SK-N-SH (cell line): ENCODE data around the gene MACROD2. TPM values are rescaled to one million over a fixed set of nuclear protein-coding genes. Genes with fewer than 3 reads are reported as not detected.

Source experiments
- CTCF ChIA-PET: fragments of 300-600, 350-600 bp; formaldehyde crosslinking; extraction: SDS; loops from one replicate; lab custom pipeline; 2021; lab: Yijun Ruan, JAX
- POLR2A ChIA-PET: fragments of 350-600 bp; sonication (Branson Sonifier 250); formaldehyde crosslinking; extraction: SDS; loops from one replicate; lab custom pipeline; 2020; ENCODE audit warnings: antibody characterized with exemption, inconsistent platforms; lab: Yijun Ruan, JAX
- DNase-seq: peaks from one replicate; pipeline ENCODE4 v3.0.0; 2012
- H2AFZ ChIP-seq: fragments of 200-600 bp; sonication (generic); 2 replicates; pipeline ENCODE4 v1.8.1; 2016; ENCODE audit warnings: antibody characterized with exemption, mild to moderate bottlenecking, low read depth
- H3F3A ChIP-seq: fragments of 200-600 bp; sonication (generic); replicated peaks from 2 replicates; pipeline ENCODE3; 2016; ENCODE audit warnings: antibody characterized with exemption, mild to moderate bottlenecking; ENCODE audit not compliant: insufficient read depth
- H3K27ac ChIP-seq, 2 experiments: fragments of 200-500 bp in 1 of 2; fragments of 200-600 bp in 1 of 2; sonication (Bioruptor generic) in 1 of 2; sonication (generic), shearing (Covaris generic) in 1 of 2; 2 replicates each; pipeline versions ENCODE4 v1.5.1 to v1.6.1; 2014 to 2016; ENCODE audit warnings: low read depth in 2 of 2, inconsistent platforms in 1 of 2, low read length in 1 of 2, mild to moderate bottlenecking in 1 of 2, mixed read lengths in 1 of 2
- H3K27me3 ChIP-seq: fragments of 200-600 bp; sonication (generic), shearing (Covaris generic); 2 replicates; pipeline ENCODE4 v1.6.1; 2016; ENCODE audit warnings: mixed run types; ENCODE audit not compliant: insufficient read depth
- H3K36me3 ChIP-seq, 2 experiments: fragments of 200-500 bp in 1 of 2; fragments of 200-600 bp in 1 of 2; sonication (Bioruptor generic) in 1 of 2; sonication (generic) in 1 of 2; replicated peaks in 1 of 2; 2 replicates each; pipeline versions ENCODE3 to v1.5.1; 2014 to 2016; ENCODE audit warnings: low read length in 1 of 2, mild to moderate bottlenecking in 1 of 2; ENCODE audit not compliant: insufficient read depth in 2 of 2, control insufficient read depth in 1 of 2
- H3K4me1 ChIP-seq, 2 experiments: fragments of 200-500 bp in 1 of 2; fragments of 200-600 bp in 1 of 2; sonication (Bioruptor generic) in 1 of 2; sonication (generic), shearing (Covaris generic) in 1 of 2; 2 replicates each; pipeline versions ENCODE4 v1.5.1 to v1.6.1; 2014 to 2016; ENCODE audit warnings: low read depth in 1 of 2, low read length in 1 of 2, mixed run types in 1 of 2; ENCODE audit not compliant: insufficient read depth in 2 of 2, control insufficient read depth in 1 of 2
- H3K4me2 ChIP-seq: fragments of 200-600 bp; sonication (generic), shearing (Covaris generic); 2 replicates; pipeline ENCODE4 v1.6.1; 2017; ENCODE audit warnings: mixed run types
- H3K4me3 ChIP-seq, 2 experiments: fragments of 200-500 bp in 1 of 2; fragments of 200-600 bp in 1 of 2; sonication (Bioruptor generic) in 1 of 2; sonication (generic), shearing (Covaris generic) in 1 of 2; 2 replicates each; pipeline versions ENCODE4 v1.5.1 to v1.8.1; 2014 to 2016; ENCODE audit warnings: low read depth in 2 of 2, inconsistent platforms in 1 of 2, low read length in 1 of 2, mild to moderate bottlenecking in 1 of 2, mixed read lengths in 1 of 2, moderate library complexity in 1 of 2
- H3K79me2 ChIP-seq: fragments of 200-600 bp; sonication (generic); 2 replicates; pipeline ENCODE4 v1.8.1; 2017; ENCODE audit warnings: mild to moderate bottlenecking; ENCODE audit not compliant: insufficient read depth
- H3K9ac ChIP-seq: fragments of 200-600 bp; sonication (generic); 2 replicates; pipeline ENCODE4 v1.6.1; 2017; ENCODE audit warnings: mixed run types
- H3K9me2 ChIP-seq: fragments of 200-600 bp; sonication (generic); 2 replicates; pipeline ENCODE4 v1.6.1; 2017; ENCODE audit warnings: mixed run types
- H3K9me3 ChIP-seq: fragments of 200-600 bp; sonication (generic); 2 replicates; pipeline ENCODE4 v1.6.1; 2017; ENCODE audit warnings: mixed run types, mild to moderate bottlenecking, moderate library complexity
- H4K20me1 ChIP-seq: fragments of 200-600 bp; sonication (generic); 2 replicates; pipeline ENCODE4 v1.6.1; 2017; ENCODE audit warnings: mild to moderate bottlenecking, mixed run types; ENCODE audit not compliant: insufficient read depth
- EZH2phosphoT487 ChIP-seq: fragments of 200-600 bp; sonication (generic); IDR thresholded peaks from 2 replicates; pipeline ENCODE4 v1.6.1; 2017; ENCODE audit warnings: low read depth, mixed run types, mild to moderate bottlenecking, antibody characterized with exemption, moderate library complexity, borderline replicate concordance
- FOSL2 ChIP-seq: IDR thresholded peaks from 2 replicates; pipeline ENCODE4 v1.4.0; 2012; ENCODE audit warnings: low read depth, mild to moderate bottlenecking, moderate library complexity, borderline replicate concordance
- RCOR1 ChIP-seq: fragments of 150-350 bp; IDR thresholded peaks from 2 replicates; pipeline ENCODE4 v1.6.1; 2017; ENCODE audit warnings: antibody characterized with exemption, low read length
- RFX5 ChIP-seq: IDR thresholded peaks from 2 replicates; pipeline ENCODE4 v1.6.1; 2012; ENCODE audit warnings: mild to moderate bottlenecking, improper control_type of control experiment, low read length
- RXRA ChIP-seq: IDR thresholded peaks from 2 replicates; pipeline ENCODE4 v1.4.0; 2012; ENCODE audit warnings: low read depth, mild to moderate bottlenecking, borderline replicate concordance
- TAF1 ChIP-seq: IDR thresholded peaks from 2 replicates; pipeline ENCODE4 v1.6.1; 2012; ENCODE audit warnings: low read depth, mild to moderate bottlenecking, low read length, moderate library complexity, borderline replicate concordance
- TEAD4 ChIP-seq: IDR thresholded peaks from 2 replicates; pipeline ENCODE4 v1.4.0; 2012; ENCODE audit warnings: mild to moderate bottlenecking, borderline replicate concordance; ENCODE audit not compliant: insufficient read depth
- YY1 ChIP-seq: IDR thresholded peaks from 2 replicates; pipeline ENCODE4 v1.4.0; 2012; ENCODE audit warnings: low read depth, mild to moderate bottlenecking
- WGBS: methylation state at CpG from one replicate; pipeline ENCODE4 v1.1.6; 2017; ENCODE audit warnings: low lambda C conversion rate; 5-methylcytosine and 5-hydroxymethylcytosine counted together
- polyA plus RNA-seq, 3 experiments: library from polyadenylated mRNA; depleted of rRNA; stranded (reverse); fragments of >200 nt; gene quantifications; 2 replicates each; pipeline ENCODE4 v1.2.3, GENCODE V29; 2012
- TF ChIP-seq, protein P1 (sequence below): fragments of 150-350 bp; IDR thresholded peaks from 2 replicates; pipeline ENCODE4 v1.6.1; 2017; ENCODE audit warnings: antibody characterized with exemption, low read length, low read depth, borderline replicate concordance
- TF ChIP-seq, protein P2 (sequence below): IDR thresholded peaks from 2 replicates; pipeline ENCODE4 v1.4.0; 2012; ENCODE audit warnings: low read depth, borderline replicate concordance

Gene MACROD2
- polyA plus RNA-seq, 1 of the 3 experiments (the other 2 are of a cell fraction), result 0.33 TPM

DNA sequence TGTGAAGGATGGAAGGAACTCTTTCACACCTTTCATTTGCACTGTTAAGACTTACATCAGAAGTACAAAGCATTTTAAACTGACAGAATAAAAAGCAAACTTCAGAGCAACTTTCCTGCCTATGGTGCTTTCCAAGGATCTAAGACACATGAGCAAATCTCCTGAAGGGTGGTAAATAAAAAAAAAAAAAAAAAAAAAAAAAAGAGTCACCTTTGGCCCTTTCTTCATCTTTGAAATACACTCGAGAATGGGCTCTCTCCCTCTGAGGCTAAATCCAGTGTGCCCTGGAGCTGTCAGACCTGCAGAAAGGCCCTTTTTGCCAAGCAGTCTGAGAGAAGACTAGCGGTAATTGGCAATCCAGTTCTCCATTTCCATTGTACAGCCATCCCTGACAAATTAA, 1455.9 kb downstream of the MACROD2 start:
- Histone ChIP-seq H3K36me3 (no peaks in the 10 kb centered on the region), H3K27me3 (no peaks in the 10 kb centered on the region), H3K9me3 (no peaks in the 10 kb centered on the region), H3K4me2 (no peak overlapping the region), H3K4me3 (no peak overlapping the region), H4K20me1 (no peaks in the 10 kb centered on the region), H3K79me2 (no peaks in the 10 kb centered on the region), H2AFZ (no peak overlapping the region), H3F3A (no peaks in the 10 kb centered on the region), H3K9me2 (no peaks in the 10 kb centered on the region), H3K27ac (no peak overlapping the region), H3K4me1 (no peaks in the 10 kb centered on the region), H3K9ac (no peak overlapping the region)
- ChIA-PET POLR2A (no interaction called here), CTCF (no interaction called here)
- 48% methylated on average over 2 of the region's 2 CpGs for WGBS
- DNase-seq, result no peak
- TF ChIP-seq EZH2phosphoT487, result no peak
- no peak for TF ChIP-seq RCOR1
- TF ChIP-seq, protein P1, sequence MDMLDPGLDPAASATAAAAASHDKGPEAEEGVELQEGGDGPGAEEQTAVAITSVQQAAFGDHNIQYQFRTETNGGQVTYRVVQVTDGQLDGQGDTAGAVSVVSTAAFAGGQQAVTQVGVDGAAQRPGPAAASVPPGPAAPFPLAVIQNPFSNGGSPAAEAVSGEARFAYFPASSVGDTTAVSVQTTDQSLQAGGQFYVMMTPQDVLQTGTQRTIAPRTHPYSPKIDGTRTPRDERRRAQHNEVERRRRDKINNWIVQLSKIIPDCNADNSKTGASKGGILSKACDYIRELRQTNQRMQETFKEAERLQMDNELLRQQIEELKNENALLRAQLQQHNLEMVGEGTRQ, result no peak

DNA sequence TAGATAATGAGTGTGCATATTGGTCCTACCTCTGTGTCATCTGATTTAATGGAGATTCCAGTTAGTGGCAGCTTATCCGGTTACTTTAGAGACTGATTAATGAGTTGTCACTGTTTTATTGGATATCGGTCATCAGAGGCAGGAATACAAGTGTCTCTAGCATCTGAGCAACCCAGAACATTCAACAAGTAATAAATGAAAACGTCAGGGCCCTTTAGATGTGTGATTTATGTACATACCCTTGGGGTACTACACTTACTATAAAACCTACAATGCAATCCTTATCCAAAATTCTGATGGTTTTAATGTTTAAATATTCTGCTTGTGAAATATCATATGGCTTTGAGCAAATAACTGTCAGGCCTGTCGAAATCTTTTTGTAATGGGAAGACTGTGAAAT, 1460.0 kb downstream of the MACROD2 start:
- Histone ChIP-seq H2AFZ (no peak overlapping the region), H4K20me1 (no peaks in the 10 kb centered on the region), H3K9ac (no peak overlapping the region), H3K4me2 (no peak overlapping the region), H3K36me3 (no peaks in the 10 kb centered on the region), H3K4me3 (no peak overlapping the region), H3F3A (no peaks in the 10 kb centered on the region), H3K4me1 (no peaks in the 10 kb centered on the region), H3K9me2 (no peaks in the 10 kb centered on the region), H3K27ac (no peak overlapping the region), H3K79me2 (no peaks in the 10 kb centered on the region), H3K27me3 (no peaks in the 10 kb centered on the region), H3K9me3 (no peaks in the 10 kb centered on the region)
- 15% methylated on average over 4 of the region's 4 CpGs for WGBS
- CTCF ChIA-PET, result no interaction called here
- TF ChIP-seq RXRA, result no peak
- no peak for TF ChIP-seq RFX5
- TF ChIP-seq TEAD4, result no peak
- TF ChIP-seq RCOR1, result no peak
- TF ChIP-seq, protein P2, sequence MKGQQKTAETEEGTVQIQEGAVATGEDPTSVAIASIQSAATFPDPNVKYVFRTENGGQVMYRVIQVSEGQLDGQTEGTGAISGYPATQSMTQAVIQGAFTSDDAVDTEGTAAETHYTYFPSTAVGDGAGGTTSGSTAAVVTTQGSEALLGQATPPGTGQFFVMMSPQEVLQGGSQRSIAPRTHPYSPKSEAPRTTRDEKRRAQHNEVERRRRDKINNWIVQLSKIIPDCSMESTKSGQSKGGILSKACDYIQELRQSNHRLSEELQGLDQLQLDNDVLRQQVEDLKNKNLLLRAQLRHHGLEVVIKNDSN, result no peak
- TF ChIP-seq YY1, result no peak
- TF ChIP-seq, protein P1, result no peak
- no peak for TF ChIP-seq TAF1
- TF ChIP-seq FOSL2, result no peak
- POLR2A ChIA-PET, result no interaction called here
- no peak for DNase-seq
